ENCODE data around the gene ABCC12.

ABCC12 gene

GRCh38 chr16:48165961-48166578 lies 10.3 kb upstream of the ABCC12 start:
- DNase-seq (ENCODE audit: low spot score) = no peak

GRCh38 chr16:48164907-48165715 lies 9.3 kb upstream of the ABCC12 start:
- peak; percentile 93 for DNase-seq (ENCODE audit: low spot score)

GRCh38 chr16:48162839-48163410 lies 7.1 kb upstream of the ABCC12 start:
- no peak for DNase-seq (ENCODE audit: low spot score)

- no peak for DNase-seq (ENCODE audit: low spot score)
These were observed 6.1 kb upstream of the ABCC12 start for GRCh38 chr16:48161906-48162305.

GRCh38 chr16:48160575-48160974 lies 4.8 kb upstream of the ABCC12 start:
- no peak for DNase-seq (ENCODE audit: low spot score)

GRCh38 chr16:48158296-48158695 lies 2.5 kb upstream of the ABCC12 start:
- DNase-seq (ENCODE audit: low spot score) = no peak

- DNase-seq (ENCODE audit: low spot score) = no peak
These were observed 2.0 kb upstream of the ABCC12 start for GRCh38 chr16:48157794-48158193.

GRCh38 chr16:48157302-48157701 lies 1.5 kb upstream of the ABCC12 start:
- DNase-seq (ENCODE audit: low spot score) = no peak

GRCh38 chr16:48156790-48157209 lies 1.0 kb upstream of the ABCC12 start:
- peak; percentile 91 for DNase-seq (ENCODE audit: low spot score)

GRCh38 chr16:48153774-48154173 lies 2.0 kb downstream of the ABCC12 start:
- DNase-seq (ENCODE audit: low spot score) = no peak

GRCh38 chr16:48152226-48152625 lies 3.6 kb downstream of the ABCC12 start:
- DNase-seq (ENCODE audit: low spot score) = no peak

GRCh38 chr16:48150707-48151106 lies 5.1 kb downstream of the ABCC12 start:
- DNase-seq (ENCODE audit: low spot score) = no peak

GRCh38 chr16:48146710-48147109 lies 9.1 kb downstream of the ABCC12 start:
- DNase-seq (ENCODE audit: low spot score) = no peak

GRCh38 chr16:48146131-48146530 lies 9.7 kb downstream of the ABCC12 start:
- DNase-seq (ENCODE audit: low spot score) = no peak

GRCh38 chr16:48143812-48144368 lies 11.9 kb downstream of the ABCC12 start:
- no peak for DNase-seq (ENCODE audit: low spot score)

- no peak for DNase-seq (ENCODE audit: low spot score)
These were observed 15.0 kb downstream of the ABCC12 start for GRCh38 chr16:48140821-48141220.

- DNase-seq (ENCODE audit: low spot score) = no peak
These were observed 16.3 kb downstream of the ABCC12 start for GRCh38 chr16:48139517-48139916.

GRCh38 chr16:48138543-48138942 lies 17.2 kb downstream of the ABCC12 start:
- DNase-seq (ENCODE audit: low spot score) = no peak

GRCh38 chr16:48137822-48138221 lies 18.0 kb downstream of the ABCC12 start:
- DNase-seq (ENCODE audit: low spot score) = no peak

- DNase-seq (ENCODE audit: low spot score) = no peak
These were observed 19.0 kb downstream of the ABCC12 start for GRCh38 chr16:48136547-48137360.

GRCh38 chr16:48133455-48134211 lies 22.2 kb downstream of the ABCC12 start:
- DNase-seq (ENCODE audit: low spot score) = no peak

All from GM03348 (cell line).